Cardiac muscle cell (in vitro differentiated cells and primary cell): ENCODE data around the gene FUZ. TPM values are rescaled to one million over a fixed set of nuclear protein-coding genes. Genes with fewer than 3 reads are reported as not detected.

Experiments used
- DNase-seq, 2 donors: peaks; one replicate each; pipeline versions ENCODE4 v3.0.0 to v3.0.0-alpha.2; 2010 to 2017; ENCODE audit warnings: low read depth in 1 of 2, low spot score in 1 of 2
- H3K27ac ChIP-seq: fragments of 200-600 bp; sonication (generic); 2 replicates; pipeline ENCODE4 v1.5.1; 2016
- H3K27me3 ChIP-seq: fragments of 200-600 bp; sonication (generic); 2 replicates; pipeline ENCODE4 v1.6.0; 2016; ENCODE audit warnings: control low read depth
- H3K36me3 ChIP-seq: fragments of 200-600 bp; sonication (generic); 2 replicates; pipeline ENCODE4 v1.5.1; 2016; ENCODE audit warnings: control low read depth
- H3K4me1 ChIP-seq: fragments of 200-600 bp; sonication (generic); 2 replicates; pipeline ENCODE4 v1.8.1; 2017; ENCODE audit warnings: low read depth, mild to moderate bottlenecking, mixed run types
- H3K4me3 ChIP-seq: fragments of 200-600 bp; sonication (generic); 2 replicates; pipeline ENCODE4 v1.5.1; 2016; ENCODE audit warnings: mild to moderate bottlenecking
- H3K9me3 ChIP-seq: fragments of 200-600 bp; sonication (generic); 2 replicates; pipeline ENCODE4 v1.5.1; 2017; ENCODE audit warnings: low read depth, mild to moderate bottlenecking, control low read depth
- CTCF ChIP-seq: IDR thresholded peaks from 2 replicates; pipeline ENCODE4 v1.5.1; 2012; ENCODE audit warnings: low read depth, mild to moderate bottlenecking, low read length
- polyA plus RNA-seq: library from polyadenylated mRNA; unstranded; fragments of >200 nt; fragmentation: Nextera tagmentation; extraction: Ambion mirVana; gene quantifications from 2 replicates; pipeline ENCODE4 v1.2.1, GENCODE V29; 2016
- total RNA-seq: library from RNA; depleted of rRNA; stranded (reverse); fragments of >200 nt; gene quantifications from 2 replicates; pipeline ENCODE4 v1.2.3, GENCODE V29; 2016

Gene FUZ
- total RNA-seq (37.8 and 60.8 TPM in 2 replicates), polyA plus RNA-seq (35.6 and 39.0 TPM in 2 replicates)

- peak; percentile 41 for TF ChIP-seq CTCF
- peak; percentile 98 to 99 for DNase-seq
- Histone ChIP-seq H3K4me3 (peak within 1 kb of the TSS; percentile 86), H3K36me3 (no peaks in the 10 kb centered on the region), H3K4me1 (peaks cover 5% of the 10 kb centered on the region), H3K9me3 (no peaks in the 10 kb centered on the region), H3K27ac (peak within 1 kb of the TSS; percentile 90), H3K27me3 (no peaks in the 10 kb centered on the region)
These were observed at the start of gene FUZ for GRCh38 chr19:49812997-49813861. FUZ (minus strand) TSS chr19:49813292; CDS start chr19:49813106, 186 bp downstream.

DNA sequence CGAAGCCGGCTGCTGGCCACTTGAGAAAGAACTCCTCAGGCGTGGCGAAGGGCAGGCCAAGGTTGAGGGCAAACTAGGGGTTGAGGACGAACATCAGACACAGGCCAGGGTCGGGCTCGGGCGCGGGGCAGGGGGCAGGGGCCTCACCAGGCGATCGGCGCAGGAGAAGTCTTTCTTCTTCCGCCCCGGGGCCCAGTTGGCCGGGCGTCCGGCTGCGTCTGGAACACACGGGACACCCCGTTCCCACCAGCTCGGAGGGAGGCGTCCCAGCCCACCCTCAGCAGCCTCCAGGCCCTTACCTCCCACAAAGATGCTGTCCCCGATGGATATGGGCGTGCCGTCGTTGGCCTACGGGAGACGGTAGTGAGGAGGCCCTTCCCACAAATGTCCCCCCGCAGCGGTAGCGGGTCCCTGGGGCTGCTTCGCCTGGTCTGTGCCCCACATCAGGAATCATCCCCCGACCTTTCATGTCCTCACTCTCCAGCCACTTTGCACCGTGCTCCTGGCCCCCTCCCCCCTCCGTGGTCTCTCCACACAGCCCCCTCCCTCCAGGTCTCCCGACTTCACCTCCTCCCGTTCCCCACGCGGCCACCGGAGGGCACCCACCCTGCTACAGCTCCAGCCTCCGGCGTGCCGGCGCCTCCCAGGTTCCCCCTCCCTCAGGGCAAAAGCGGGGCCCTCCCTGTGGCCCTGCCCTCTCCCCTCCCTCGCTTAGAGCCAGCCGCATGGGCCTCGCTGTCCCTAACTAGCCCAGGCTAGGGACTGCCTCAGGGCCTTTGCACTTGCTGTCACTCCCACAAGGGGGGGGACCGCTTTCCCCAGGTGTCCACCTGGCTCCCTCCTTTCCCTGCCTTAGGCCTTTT is 49.5 kb upstream of the FUZ start:
- peak overlapping the region; percentile 82 for H3K27ac ChIP-seq
- H3K4me1 ChIP-seq = peaks cover 23% of the 10 kb centered on the region
- H3K9me3 ChIP-seq = no peaks in the 10 kb centered on the region
- H3K36me3 ChIP-seq = peaks cover 30% of the 10 kb centered on the region
- no peak overlapping the region for H3K4me3 ChIP-seq
- no peaks in the 10 kb centered on the region for H3K27me3 ChIP-seq
- DNase-seq = peak in 1 of 2 donors; percentile 60
- peak; percentile 35 for TF ChIP-seq CTCF

GRCh38 chr19:49861541-49862378 is 48.7 kb upstream of the FUZ start:
- Histone ChIP-seq H3K27ac (peak overlapping the region; percentile 82), H3K36me3 (peaks cover 39% of the 10 kb centered on the region), H3K27me3 (no peaks in the 10 kb centered on the region), H3K9me3 (no peaks in the 10 kb centered on the region), H3K4me3 (no peak overlapping the region), H3K4me1 (peaks cover 23% of the 10 kb centered on the region)
- no peak for DNase-seq
- no peak for TF ChIP-seq CTCF

DNA sequence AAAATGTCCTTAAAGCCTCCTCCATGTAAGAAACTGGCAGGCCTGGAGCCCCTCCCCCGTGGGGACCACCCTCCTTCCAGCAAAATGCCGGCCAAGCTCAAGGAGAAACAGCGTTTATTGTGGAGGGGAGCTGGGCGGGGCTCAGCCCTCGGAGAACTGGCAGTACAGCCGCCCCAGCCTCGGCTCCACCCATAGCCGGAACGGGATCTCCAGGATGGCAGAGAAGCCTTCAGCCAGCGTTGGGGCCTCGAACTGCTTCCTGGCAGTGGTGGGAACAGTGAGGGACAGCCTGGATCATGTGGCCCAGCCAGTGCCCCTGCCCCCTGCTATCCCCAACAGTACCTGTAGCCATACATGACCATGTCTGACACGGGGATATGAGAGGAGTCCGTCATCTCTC is 48.0 kb upstream of the FUZ start:
- Histone ChIP-seq H3K4me1 (peaks cover 17% of the 10 kb centered on the region), H3K27me3 (no peaks in the 10 kb centered on the region), H3K36me3 (peaks cover 45% of the 10 kb centered on the region), H3K9me3 (no peaks in the 10 kb centered on the region), H3K27ac (peak overlapping the region; percentile 82), H3K4me3 (no peak overlapping the region)
- TF ChIP-seq CTCF = no peak
- peak in 1 of 2 donors; percentile 27 for DNase-seq
